ENCODE results near the gene BBIP1.

Gene BBIP1

DNA sequence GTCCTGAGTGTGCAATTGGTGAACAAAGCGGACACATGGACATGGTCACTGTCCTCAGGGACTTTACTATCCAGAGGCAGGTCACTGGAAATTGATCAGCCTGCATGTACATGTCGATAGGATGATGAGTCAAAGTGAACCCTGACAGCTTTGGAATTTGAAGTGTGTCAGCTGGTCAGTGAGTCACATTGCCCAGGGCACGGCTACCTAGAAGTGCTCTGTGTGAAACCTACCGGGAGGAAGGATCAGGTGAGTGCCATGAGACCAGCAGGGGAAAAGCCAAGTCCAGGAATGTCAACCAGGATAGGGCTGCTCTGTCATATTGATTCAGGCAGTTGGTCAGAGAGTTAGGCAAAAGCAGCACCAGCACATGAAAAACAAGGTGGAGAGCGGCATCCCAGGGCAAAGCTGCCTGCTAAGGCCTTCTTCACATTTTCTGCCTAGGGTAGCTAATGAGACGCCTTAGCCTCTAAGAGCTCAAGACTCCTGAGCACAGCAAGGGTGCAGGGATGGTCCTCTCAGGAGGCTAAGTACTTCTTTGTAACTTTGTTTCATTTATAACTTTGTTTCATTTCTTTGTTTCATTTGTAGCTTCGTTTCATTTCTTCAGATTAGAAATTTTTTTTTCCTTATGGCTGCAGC lies 66.6 kb downstream of the BBIP1 start:
- peak overlapping the region; percentile 2 for H3K4me3 ChIP-seq (ENCODE audit: low read depth, low read length)
- DNase-seq (ENCODE audit: low read depth) = peak; percentile 54
- no peak for TF ChIP-seq CTCF (IDR thresholded peaks at IDR 0.05; ENCODE audit: insufficient read depth, low read depth, low read length, missing control alignments)

DNA sequence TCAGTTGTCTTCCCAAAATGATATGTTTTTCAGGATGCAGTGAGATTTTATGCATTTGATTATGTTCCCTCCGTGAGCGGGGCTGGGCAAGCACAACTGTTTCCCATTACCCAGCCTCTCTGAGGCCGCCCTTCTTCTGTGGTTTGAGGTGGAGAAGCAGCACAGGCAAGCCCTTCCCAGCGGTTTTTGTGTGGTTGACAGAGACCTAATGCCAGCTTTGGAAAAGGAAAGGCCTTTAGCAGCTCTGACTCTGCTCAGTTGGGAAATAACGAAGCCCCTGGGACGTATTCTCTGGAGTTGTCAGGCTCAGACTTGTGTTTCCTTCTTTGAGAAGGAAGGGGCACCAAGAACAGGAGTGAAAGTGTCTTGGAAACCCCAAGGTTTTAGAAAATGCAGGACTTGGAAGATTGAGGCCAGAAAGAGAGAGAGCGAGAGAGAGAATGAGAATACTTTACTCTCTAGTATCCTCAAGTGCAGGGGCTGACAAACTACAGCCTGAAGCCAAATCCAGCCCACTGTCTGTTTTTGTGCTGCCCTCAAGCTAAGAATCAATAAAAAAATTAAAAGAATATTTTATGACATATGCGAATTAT lies 67.9 kb downstream of the BBIP1 start:
- no peak for TF ChIP-seq CTCF (IDR thresholded peaks at IDR 0.05; ENCODE audit: insufficient read depth, low read depth, low read length, missing control alignments)

GRCh38 chr10:110850099-110850498 lies 68.9 kb downstream of the BBIP1 start:
- H3K4me3 ChIP-seq (ENCODE audit: low read depth, low read length) = no peak overlapping the region
- TF ChIP-seq CTCF (IDR thresholded peaks at IDR 0.05; ENCODE audit: insufficient read depth, low read depth, low read length, missing control alignments) = no peak
- peak; percentile 13 for DNase-seq (ENCODE audit: low read depth)

More for the DNA sequence above, 67.9 kb downstream of the BBIP1 start:
- DNase-seq (ENCODE audit: low read depth) = no peak
- no peak overlapping the region for H3K4me3 ChIP-seq (ENCODE audit: low read depth, low read length)
